ENCODE data around the gene SEL1L2.

Gene SEL1L2

GRCh38 chr20:13898012-13898612, 92.3 kb downstream of the SEL1L2 start:
- Histone ChIP-seq H3K79me2 (ENCODE audit: control insufficient read depth, low read length) (no peaks in the 10 kb centered on the region), H3K27me3 (ENCODE audit: control insufficient read depth, low read length) (no peaks in the 10 kb centered on the region), H3K4me1 (ENCODE audit: control insufficient read depth, low read length) (no peaks in the 10 kb centered on the region), H3F3A (ENCODE audit: control insufficient read depth, insufficient read depth) (no peaks in the 10 kb centered on the region), H4K20me1 (ENCODE audit: control insufficient read depth, insufficient read depth, low read depth, low read length) (no peaks in the 10 kb centered on the region), H3K9me3 (ENCODE audit: control insufficient read depth, insufficient read depth, low read length) (no peaks in the 10 kb centered on the region), H3K4me3 (ENCODE audit: low read length) (no peak overlapping the region), H3K27ac (ENCODE audit: low read depth, low read length) (no peak overlapping the region), H3K9me2 (replicated peaks; ENCODE audit: control insufficient read depth, low read length) (no peaks in the 10 kb centered on the region), H3K36me3 (ENCODE audit: control insufficient read depth, low read length) (no peaks in the 10 kb centered on the region), H3K4me2 (ENCODE audit: low read length) (no peak overlapping the region)
- TF ChIP-seq EZH2phosphoT487 (IDR thresholded peaks at IDR 0.05; ENCODE audit: borderline replicate concordance, low read length): no peak
- TF ChIP-seq, protein P1, sequence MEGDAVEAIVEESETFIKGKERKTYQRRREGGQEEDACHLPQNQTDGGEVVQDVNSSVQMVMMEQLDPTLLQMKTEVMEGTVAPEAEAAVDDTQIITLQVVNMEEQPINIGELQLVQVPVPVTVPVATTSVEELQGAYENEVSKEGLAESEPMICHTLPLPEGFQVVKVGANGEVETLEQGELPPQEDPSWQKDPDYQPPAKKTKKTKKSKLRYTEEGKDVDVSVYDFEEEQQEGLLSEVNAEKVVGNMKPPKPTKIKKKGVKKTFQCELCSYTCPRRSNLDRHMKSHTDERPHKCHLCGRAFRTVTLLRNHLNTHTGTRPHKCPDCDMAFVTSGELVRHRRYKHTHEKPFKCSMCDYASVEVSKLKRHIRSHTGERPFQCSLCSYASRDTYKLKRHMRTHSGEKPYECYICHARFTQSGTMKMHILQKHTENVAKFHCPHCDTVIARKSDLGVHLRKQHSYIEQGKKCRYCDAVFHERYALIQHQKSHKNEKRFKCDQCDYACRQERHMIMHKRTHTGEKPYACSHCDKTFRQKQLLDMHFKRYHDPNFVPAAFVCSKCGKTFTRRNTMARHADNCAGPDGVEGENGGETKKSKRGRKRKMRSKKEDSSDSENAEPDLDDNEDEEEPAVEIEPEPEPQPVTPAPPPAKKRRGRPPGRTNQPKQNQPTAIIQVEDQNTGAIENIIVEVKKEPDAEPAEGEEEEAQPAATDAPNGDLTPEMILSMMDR (IDR thresholded peaks at IDR 0.05; ENCODE audit: low read depth, low read length, poor library complexity, severe bottlenecking): no peak

DNA sequence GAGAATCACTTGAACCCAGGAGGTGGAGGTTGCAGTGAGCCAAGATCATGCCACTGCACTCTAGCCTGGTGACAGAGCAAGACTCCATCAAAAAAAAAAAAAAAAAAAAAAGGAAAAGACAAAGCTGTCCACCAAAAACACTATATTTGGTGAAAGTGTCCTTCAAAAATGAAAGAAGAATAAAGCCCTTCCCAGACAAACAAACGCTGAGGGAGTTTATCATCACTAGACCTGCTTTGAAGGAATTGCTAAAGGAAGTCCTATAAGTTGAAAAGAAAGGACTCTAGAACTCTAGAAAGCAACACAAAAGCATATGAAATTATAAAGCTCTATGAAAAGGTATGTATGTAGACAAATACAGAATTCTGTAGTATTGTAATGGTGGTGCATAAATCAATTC, 98.8 kb downstream of the SEL1L2 start:
- Histone ChIP-seq H3K79me2 (ENCODE audit: control insufficient read depth, low read length) (no peaks in the 10 kb centered on the region), H3K9me2 (replicated peaks; ENCODE audit: control insufficient read depth, low read length) (no peaks in the 10 kb centered on the region), H3K4me1 (ENCODE audit: control insufficient read depth, low read length) (no peaks in the 10 kb centered on the region), H3K36me3 (ENCODE audit: control insufficient read depth, low read length) (no peaks in the 10 kb centered on the region), H3K27me3 (ENCODE audit: control insufficient read depth, low read length) (no peaks in the 10 kb centered on the region), H3K27ac (ENCODE audit: low read depth, low read length) (no peak overlapping the region), H4K20me1 (ENCODE audit: control insufficient read depth, insufficient read depth, low read depth, low read length) (no peaks in the 10 kb centered on the region), H3K9me3 (ENCODE audit: control insufficient read depth, insufficient read depth, low read length) (no peaks in the 10 kb centered on the region), H3K4me2 (ENCODE audit: low read length) (no peak overlapping the region), H3K4me3 (ENCODE audit: low read length) (no peak overlapping the region), H3F3A (ENCODE audit: control insufficient read depth, insufficient read depth) (no peaks in the 10 kb centered on the region)
- TF ChIP-seq, protein P1 (IDR thresholded peaks at IDR 0.05; ENCODE audit: low read depth, low read length, poor library complexity, severe bottlenecking): no peak
- TF ChIP-seq EZH2phosphoT487 (IDR thresholded peaks at IDR 0.05; ENCODE audit: borderline replicate concordance, low read length): no peak

GRCh38 chr20:13884803-13885202, 105.6 kb downstream of the SEL1L2 start:
- Histone ChIP-seq H3F3A (ENCODE audit: control insufficient read depth, insufficient read depth) (no peaks in the 10 kb centered on the region), H3K79me2 (ENCODE audit: control insufficient read depth, low read length) (no peaks in the 10 kb centered on the region), H3K36me3 (ENCODE audit: control insufficient read depth, low read length) (no peaks in the 10 kb centered on the region), H3K9me2 (replicated peaks; ENCODE audit: control insufficient read depth, low read length) (no peaks in the 10 kb centered on the region), H3K4me1 (ENCODE audit: control insufficient read depth, low read length) (no peaks in the 10 kb centered on the region), H3K4me3 (ENCODE audit: low read length) (no peak overlapping the region), H3K27me3 (ENCODE audit: control insufficient read depth, low read length) (no peaks in the 10 kb centered on the region), H3K4me2 (ENCODE audit: low read length) (no peak overlapping the region), H3K9me3 (ENCODE audit: control insufficient read depth, insufficient read depth, low read length) (no peaks in the 10 kb centered on the region), H3K27ac (ENCODE audit: low read depth, low read length) (no peak overlapping the region), H4K20me1 (ENCODE audit: control insufficient read depth, insufficient read depth, low read depth, low read length) (no peaks in the 10 kb centered on the region)
- TF ChIP-seq EZH2phosphoT487 (IDR thresholded peaks at IDR 0.05; ENCODE audit: borderline replicate concordance, low read length): no peak
- TF ChIP-seq, protein P1 (IDR thresholded peaks at IDR 0.05; ENCODE audit: low read depth, low read length, poor library complexity, severe bottlenecking): no peak
